HT-29 (cell line): ENCODE data around the gene ZFAND4. TPM values are rescaled to one million over a fixed set of nuclear protein-coding genes. Genes with fewer than 3 reads are reported as not detected.
"Not testable (repeated sequence)": the region's sequence is repeated elsewhere in the genome, so short reads cannot be mapped to it uniquely, and the experiment has no call there.

ENCODE experiments used
- DNase-seq: peaks from one replicate; pipeline ENCODE4 v3.0.0-alpha.2; 2015; ENCODE audit warnings: low spot score
- total RNA-seq: library from RNA; depleted of rRNA; stranded (reverse); fragments of >200 nt; shearing (Covaris generic); gene quantifications from 2 replicates; pipeline ENCODE4 v1.2.3, GENCODE V29; 2014

ZFAND4 gene
- total RNA-seq, 1 experiment from 2014 or later: 4.8 TPM

GRCh38 chr10:45644527-45644926, 28.0 kb downstream of the ZFAND4 start:
- no peak for DNase-seq

- no peak for DNase-seq
Observed at GRCh38 chr10:45640941-45641340, 31.6 kb downstream of the ZFAND4 start.

- no peak for DNase-seq
Observed at GRCh38 chr10:45640049-45640448, 32.5 kb downstream of the ZFAND4 start.

GRCh38 chr10:45627412-45628048, 45.0 kb downstream of the ZFAND4 start:
- DNase-seq: no peak

GRCh38 chr10:45625879-45626278, 46.7 kb downstream of the ZFAND4 start:
- no peak for DNase-seq

GRCh38 chr10:45624724-45625123, 47.8 kb downstream of the ZFAND4 start:
- no peak for DNase-seq

GRCh38 chr10:45614869-45615268, 57.7 kb downstream of the ZFAND4 start:
- no peak for DNase-seq

GRCh38 chr10:45612741-45613140, 59.8 kb downstream of the ZFAND4 start:
- DNase-seq: no peak

GRCh38 chr10:45608052-45608451, 64.5 kb downstream of the ZFAND4 start:
- no peak for DNase-seq

- no peak for DNase-seq
Observed at GRCh38 chr10:45607276-45607675, 65.3 kb downstream of the ZFAND4 start.

GRCh38 chr10:45602836-45603235, 69.7 kb downstream of the ZFAND4 start:
- no peak for DNase-seq

GRCh38 chr10:45602082-45602730, 70.4 kb downstream of the ZFAND4 start:
- DNase-seq: no peak

GRCh38 chr10:45601254-45601930, 71.2 kb downstream of the ZFAND4 start:
- not testable (repeated sequence) for DNase-seq

- not testable (repeated sequence) for DNase-seq
Observed at GRCh38 chr10:45600337-45601253, 72.0 kb downstream of the ZFAND4 start.

- DNase-seq: no peak
Observed at GRCh38 chr10:45599646-45600045, 72.9 kb downstream of the ZFAND4 start.

- no peak for DNase-seq
Observed at GRCh38 chr10:45599021-45599603, 73.5 kb downstream of the ZFAND4 start.

GRCh38 chr10:45596526-45596925, 76.0 kb downstream of the ZFAND4 start:
- DNase-seq: no peak

GRCh38 chr10:45594276-45595157, 78.1 kb downstream of the ZFAND4 start:
- peak; percentile 91 for DNase-seq

- DNase-seq: no peak
Observed at GRCh38 chr10:45593938-45594275, 78.7 kb downstream of the ZFAND4 start.

GRCh38 chr10:45592926-45593325, 79.6 kb downstream of the ZFAND4 start:
- DNase-seq: no peak

- no peak for DNase-seq
Observed at GRCh38 chr10:45592432-45592831, 80.1 kb downstream of the ZFAND4 start.
